H1 (cell line): ENCODE data around the gene GJB6. TPM values are rescaled to one million over a fixed set of nuclear protein-coding genes. Genes with fewer than 3 reads are reported as not detected.

ENCODE experiments used
- CHD7 ChIP-seq: fragments of 300-600 bp; sonication (generic); IDR thresholded peaks from 2 replicates; pipeline ENCODE4 v1.7.1; 2012; ENCODE audit warnings: low read length, moderate library complexity, mild to moderate bottlenecking, inconsistent platforms; ENCODE audit not compliant: insufficient replicate concordance
- RAD21 ChIP-seq, 2 experiments: IDR thresholded peaks in 1 of 2; conservative IDR thresholded peaks in 1 of 2; 2 replicates each; pipeline ENCODE4 v1.6.1; 2011; ENCODE audit warnings: low read depth in 2 of 2, low read length in 2 of 2, improper control_type of control experiment in 1 of 2, inconsistent platforms in 1 of 2, mild to moderate bottlenecking in 1 of 2, moderate library complexity in 1 of 2
- RFX5 ChIP-seq: IDR thresholded peaks from 2 replicates; pipeline ENCODE4 v1.6.1; 2011; ENCODE audit warnings: low read depth, low read length, improper control_type of control experiment, borderline replicate concordance
- RNF2 ChIP-seq: fragments of 200-900, 300-1000 bp; sonication (generic); IDR thresholded peaks from 2 replicates; pipeline ENCODE4 v1.7.1; 2016; ENCODE audit warnings: borderline replicate concordance, low read depth, mild to moderate bottlenecking, antibody characterized with exemption, low read length; ENCODE audit not compliant: poor library complexity, severe bottlenecking; ENCODE audit errors: missing control alignments
- SAP30 ChIP-seq: fragments of 300-600 bp; sonication (generic); IDR thresholded peaks from 2 replicates; pipeline ENCODE4 v1.7.1; 2012; ENCODE audit warnings: low read length, moderate library complexity, mild to moderate bottlenecking, inconsistent platforms; ENCODE audit not compliant: insufficient read depth, insufficient replicate concordance
- SUZ12 ChIP-seq: fragments of 200-600 bp; sonication (generic); IDR thresholded peaks from 2 replicates; pipeline ENCODE4 v1.6.1; 2012; ENCODE audit warnings: mild to moderate bottlenecking, inconsistent platforms, low read length, moderate library complexity, mixed read lengths
- TAF1 ChIP-seq: IDR thresholded peaks from 2 replicates; pipeline ENCODE4 v1.6.1; 2011; ENCODE audit warnings: mild to moderate bottlenecking, low read depth, low read length
- TAF7 ChIP-seq: optimal IDR thresholded peaks from 2 replicates; pipeline ENCODE3; 2011; ENCODE audit warnings: low read depth, mild to moderate bottlenecking, inconsistent platforms, low read length, moderate library complexity, borderline replicate concordance
- TCF12 ChIP-seq: IDR thresholded peaks from 2 replicates; pipeline ENCODE4 v1.6.1; 2011; ENCODE audit warnings: low read depth, mild to moderate bottlenecking, low read length
- polyA plus RNA-seq, 7 experiments: library from polyadenylated mRNA; depleted of rRNA in 3 of 7; stranded (reverse) in 5 of 7; unstranded in 2 of 7; fragments of >200 nt in 5 of 7; fragments of 200-250 nt in 2 of 7; gene quantifications; 1 replicate in 5 of 7; 2 replicates in 1 of 7; 4 replicates in 1 of 7; pipeline versions ENCODE4 v1.2.1 to v1.2.3, GENCODE V29; 2011 to 2013; ENCODE audit warnings: missing spikeins in 2 of 7, mixed read lengths in 2 of 7
- total RNA-seq: library from RNA; stranded (reverse); fragmentation: NEBNext Ultra II Directional; extraction: Animal tissue kit (Norgen Biotek cat#: 25700); gene quantifications from 2 replicates; pipeline ENCODE4 v1.2.1, GENCODE V29; 2021

The GJB6 gene
- total and polyA plus RNA-seq, 2 of the 8 experiments (the other 6 are each of a cell fraction or from before 2014, with no cell fraction given): not detected

GRCh38 chr13:20272104-20272503 lies 40.0 kb upstream of the GJB6 start (continued):
- TF ChIP-seq RFX5: no peak
- TF ChIP-seq RNF2: no peak
- no peak for TF ChIP-seq TAF1
- TF ChIP-seq TAF7: no peak
- TF ChIP-seq RAD21 (IDR thresholded peaks at IDR 0.05 in 1 of 2, conservative IDR thresholded peaks at IDR 0.05 in 1 of 2; ENCODE audit: low read depth in 2 of 2, low read length in 2 of 2): no peak
- no peak for TF ChIP-seq SAP30
- TF ChIP-seq CHD7: no peak
- no peak for TF ChIP-seq SUZ12
- TF ChIP-seq TCF12: no peak
